Measurements from ENCODE around the gene FANCD2OS.
"Not testable (repeated sequence)": the region's sequence is repeated elsewhere in the genome, so short reads cannot be mapped to it uniquely, and the experiment has no call there.

DNA sequence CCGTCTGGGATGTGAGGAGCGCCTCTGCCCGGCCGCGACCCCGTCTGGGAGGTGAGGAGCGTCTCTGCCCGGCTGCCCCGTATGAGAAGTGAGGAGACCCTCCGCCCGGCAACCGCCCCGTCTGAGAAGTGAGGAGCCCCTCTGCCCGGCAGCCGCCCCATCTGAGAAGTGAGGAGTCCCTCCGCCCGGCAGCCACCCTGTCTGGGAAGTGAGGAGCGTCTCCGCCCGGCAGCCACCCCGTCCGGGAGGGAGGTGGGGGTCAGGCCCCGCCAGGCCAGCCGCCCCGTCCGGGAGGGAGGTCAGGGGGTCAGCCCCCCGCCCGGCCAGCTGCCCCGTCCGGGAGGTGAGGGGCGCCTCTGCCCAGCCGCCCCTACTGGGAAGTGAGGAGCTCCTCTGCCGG lies 38.0 kb downstream of the FANCD2OS start:
- TF ChIP-seq ZC3H10 (CRISPR knock-in tag; IDR thresholded peaks at IDR 0.05); PPARA (CRISPR knock-in tag; IDR thresholded peaks at IDR 0.05; ENCODE audit: borderline replicate concordance); ARNTL (CRISPR knock-in tag; IDR thresholded peaks at IDR 0.05; ENCODE audit: borderline replicate concordance, low read depth); OSR1 (CRISPR knock-in tag; IDR thresholded peaks at IDR 0.05); RARB (CRISPR knock-in tag; IDR thresholded peaks at IDR 0.05): not testable (repeated sequence)
